GM12878 (cell line): Measurements from ENCODE around the gene EPHB2. TPM values are rescaled to one million over a fixed set of nuclear protein-coding genes. Genes with fewer than 3 reads are reported as not detected.
"Not testable (repeated sequence)": the region's sequence is repeated elsewhere in the genome, so short reads cannot be mapped to it uniquely, and the experiment has no call there.

Source experiments
- ATAC-seq: fragments of 200-7000 bp; cut with Tn5 transposase; 3 replicates; pipeline ENCODE4 v1.9.1; 2020; ENCODE audit warnings: mild to moderate bottlenecking, moderate library complexity
- BruUV-seq: library from RNA; stranded (reverse); fragments of 400-500 nt; replicated peaks from 2 replicates; lab custom pipeline; 2021; lab: Mats Ljungman, UMichigan
- CTCF ChIA-PET: fragments of 300-600 bp; sonication (Branson Sonifier 250); formaldehyde crosslinking; extraction: SDS; loops from one replicate; lab custom pipeline; 2021; ENCODE audit warnings: inconsistent platforms; lab: Yijun Ruan, JAX
- POLR2A ChIA-PET: fragments of 350-600 bp; formaldehyde crosslinking; extraction: SDS; loops from one replicate; lab custom pipeline; 2021; ENCODE audit warnings: inconsistent platforms; lab: Charles Lee
- RAD21 ChIA-PET: fragments of 300-600 bp; sonication (Branson Sonifier 250); formaldehyde crosslinking; loops from one replicate; lab custom pipeline; 2023; ENCODE audit warnings: antibody characterized with exemption; ENCODE audit not compliant: unreplicated experiment; lab: Charles Lee
- SMC1A ChIA-PET: fragments of 300-600 bp; sonication (Branson Sonifier 250); formaldehyde crosslinking; loops from one replicate; lab custom pipeline; 2023; ENCODE audit not compliant: unreplicated experiment, uncharacterized antibody; lab: Charles Lee
- DNase-seq: peaks from one replicate; pipeline ENCODE4 v3.0.0-alpha.2; 2011; ENCODE audit warnings: low read depth, low spot score
- FAIRE-seq: peaks from 3 replicates; lab custom pipeline; 2011; peaks lifted over from hg19 to GRCh38; lab: Jason Lieb, UNC
- H2AFZ ChIP-seq: 2 replicates; pipeline ENCODE4 v1.6.0; 2011; ENCODE audit warnings: low read depth, low read length, control low read depth; ENCODE audit not compliant: control insufficient read depth
- H3K27ac ChIP-seq: 2 replicates; pipeline ENCODE4 v1.5.1; 2011; ENCODE audit warnings: control low read depth; ENCODE audit not compliant: control insufficient read depth, insufficient read depth
- H3K27me3 ChIP-seq, 2 experiments: replicated peaks in 1 of 2; 2 replicates each; pipeline versions ENCODE4 v1.6.0 to v1.6.1; 2011; ENCODE audit warnings: low read length in 1 of 2; ENCODE audit not compliant: control insufficient read depth in 2 of 2, insufficient read depth in 2 of 2
- H3K36me3 ChIP-seq, 2 experiments: 2 replicates each; pipeline ENCODE4 v1.5.1; 2011; ENCODE audit warnings: low read length in 1 of 2; ENCODE audit not compliant: control insufficient read depth in 2 of 2, insufficient read depth in 2 of 2
- H3K4me1 ChIP-seq: 2 replicates; pipeline ENCODE4 v1.6.1; 2011; ENCODE audit warnings: mild to moderate bottlenecking, low read length, moderate library complexity, mixed read lengths; ENCODE audit not compliant: control insufficient read depth, insufficient read depth
- H3K4me2 ChIP-seq: 2 replicates; pipeline ENCODE4 v1.6.0; 2011; ENCODE audit warnings: control low read depth; ENCODE audit not compliant: control insufficient read depth, insufficient read depth
- H3K4me3 ChIP-seq: fragments of 200-600 bp; sonication (generic); 2 replicates; pipeline ENCODE4 v1.5.1; 2016
- H3K79me2 ChIP-seq: 2 replicates; pipeline ENCODE4 v1.6.0; 2011; ENCODE audit warnings: low read length; ENCODE audit not compliant: control insufficient read depth, insufficient read depth
- H3K9ac ChIP-seq: 2 replicates; pipeline ENCODE4 v1.8.0; 2011; ENCODE audit warnings: low read length, control low read depth, mixed read lengths; ENCODE audit not compliant: control insufficient read depth, insufficient read depth
- H3K9me3 ChIP-seq: replicated peaks from 3 replicates; pipeline ENCODE4 v1.5.1; 2011; ENCODE audit warnings: mild to moderate bottlenecking, low read length; ENCODE audit not compliant: control insufficient read depth, insufficient read depth
- H4K20me1 ChIP-seq: 2 replicates; pipeline ENCODE4 v1.6.0; 2011; ENCODE audit not compliant: control insufficient read depth, insufficient read depth
- EGR1 ChIP-seq, 2 experiments: IDR thresholded peaks; 1 replicate in 1 of 2; 2 replicates in 1 of 2; pipeline ENCODE4 v1.6.1; 2011 to 2012; ENCODE audit warnings: low read depth in 2 of 2, low read length in 2 of 2, borderline replicate concordance in 1 of 2, mild to moderate bottlenecking in 1 of 2, moderate library complexity in 1 of 2
- NR2C2 ChIP-seq: IDR thresholded peaks from 2 replicates; pipeline ENCODE4 v1.6.1; 2011; ENCODE audit warnings: borderline replicate concordance, low read depth; ENCODE audit not compliant: control insufficient read depth, insufficient read length
- WGBS: methylation state at CpG from one replicate; pipeline ENCODE4 v1.1.6; 2016; ENCODE audit warnings: low lambda C conversion rate; ENCODE audit not compliant: insufficient replicate concordance, insufficient coverage; ENCODE audit errors: missing lambda C conversion rate; 5-methylcytosine and 5-hydroxymethylcytosine counted together
- in situ Hi-C: fragments of 300-500 bp; cut with MboI; formaldehyde crosslinking; loops from 9 replicates; pipeline ENCODE4 v1.14.3; 2018; ENCODE audit warnings: mixed read lengths
- intact Hi-C: fragments of 100-400 bp; cut with micrococcal nuclease; formaldehyde crosslinking; loops from one replicate; pipeline ENCODE4 v1.14.2; 2022; ENCODE audit not compliant: unreplicated experiment
- polyA plus RNA-seq, 11 experiments: library from polyadenylated mRNA; depleted of rRNA in 4 of 11; unstranded in 6 of 11; stranded (reverse) in 5 of 11; fragments of >200 nt; fragmentation: Nextera tagmentation in 4 of 11; fragmentation: Illumina TruSeq in 1 of 11; extraction: Ambion mirVana in 4 of 11; extraction: Trizol in 1 of 11; gene quantifications; 1 replicate in 1 of 11; 2 replicates in 10 of 11; pipeline versions ENCODE4 v1.2.1 to v1.2.3, GENCODE V29; 2011 to 2016; ENCODE audit warnings: inconsistent platforms in 2 of 11, missing spikeins in 2 of 11, low read depth in 1 of 11
- total RNA-seq, 4 experiments: library from RNA; depleted of rRNA in 3 of 4; stranded (reverse); fragments of >200 nt in 3 of 4; fragmentation: Illumina TruSeq in 1 of 4; extraction: Trizol in 1 of 4; gene quantifications; 2 replicates each; pipeline versions ENCODE4 v1.2.1 to v1.2.3, GENCODE V29; 2013 to 2021
- TF ChIP-seq, protein P1 (sequence below): fragments of 450-650 bp; IDR thresholded peaks from 2 replicates; pipeline ENCODE4 v1.6.1; 2016; ENCODE audit warnings: mild to moderate bottlenecking, moderate library complexity, borderline replicate concordance

EPHB2 gene
- total and polyA plus RNA-seq, 10 of the 15 experiments (the other 5 are each of a cell fraction or from before 2014, with no cell fraction given) = 0.13 to 3.3 (median 0.92) TPM

DNA sequence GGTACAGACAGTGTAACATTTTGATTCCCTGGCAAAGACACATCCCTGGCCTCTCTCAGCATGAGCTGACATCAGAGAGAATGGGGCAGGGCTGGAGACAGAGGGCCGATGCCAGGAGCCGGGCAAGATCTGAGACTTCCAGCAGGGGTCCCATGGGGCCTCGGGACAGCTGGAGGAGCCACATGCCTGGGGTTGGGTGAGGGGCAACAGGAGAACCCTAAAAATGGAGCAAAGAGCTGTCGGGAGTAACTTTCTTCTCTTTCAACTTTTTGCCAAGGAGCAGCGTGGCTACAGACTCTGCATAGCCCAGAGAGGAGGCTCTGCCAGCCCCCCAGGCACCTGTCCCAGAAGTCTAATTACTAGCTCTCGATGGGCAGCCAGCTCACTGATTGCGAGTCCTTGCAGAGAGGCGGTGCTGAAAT lies 131.2 kb downstream of the EPHB2 start:
- POLR2A ChIA-PET = no interaction called here
- H2AFZ ChIP-seq = no peak overlapping the region
- no peak overlapping the region for H3K9ac ChIP-seq
- WGBS = 17% methylated on average over 8 of the region's 8 CpGs
- TF ChIP-seq, protein P1, sequence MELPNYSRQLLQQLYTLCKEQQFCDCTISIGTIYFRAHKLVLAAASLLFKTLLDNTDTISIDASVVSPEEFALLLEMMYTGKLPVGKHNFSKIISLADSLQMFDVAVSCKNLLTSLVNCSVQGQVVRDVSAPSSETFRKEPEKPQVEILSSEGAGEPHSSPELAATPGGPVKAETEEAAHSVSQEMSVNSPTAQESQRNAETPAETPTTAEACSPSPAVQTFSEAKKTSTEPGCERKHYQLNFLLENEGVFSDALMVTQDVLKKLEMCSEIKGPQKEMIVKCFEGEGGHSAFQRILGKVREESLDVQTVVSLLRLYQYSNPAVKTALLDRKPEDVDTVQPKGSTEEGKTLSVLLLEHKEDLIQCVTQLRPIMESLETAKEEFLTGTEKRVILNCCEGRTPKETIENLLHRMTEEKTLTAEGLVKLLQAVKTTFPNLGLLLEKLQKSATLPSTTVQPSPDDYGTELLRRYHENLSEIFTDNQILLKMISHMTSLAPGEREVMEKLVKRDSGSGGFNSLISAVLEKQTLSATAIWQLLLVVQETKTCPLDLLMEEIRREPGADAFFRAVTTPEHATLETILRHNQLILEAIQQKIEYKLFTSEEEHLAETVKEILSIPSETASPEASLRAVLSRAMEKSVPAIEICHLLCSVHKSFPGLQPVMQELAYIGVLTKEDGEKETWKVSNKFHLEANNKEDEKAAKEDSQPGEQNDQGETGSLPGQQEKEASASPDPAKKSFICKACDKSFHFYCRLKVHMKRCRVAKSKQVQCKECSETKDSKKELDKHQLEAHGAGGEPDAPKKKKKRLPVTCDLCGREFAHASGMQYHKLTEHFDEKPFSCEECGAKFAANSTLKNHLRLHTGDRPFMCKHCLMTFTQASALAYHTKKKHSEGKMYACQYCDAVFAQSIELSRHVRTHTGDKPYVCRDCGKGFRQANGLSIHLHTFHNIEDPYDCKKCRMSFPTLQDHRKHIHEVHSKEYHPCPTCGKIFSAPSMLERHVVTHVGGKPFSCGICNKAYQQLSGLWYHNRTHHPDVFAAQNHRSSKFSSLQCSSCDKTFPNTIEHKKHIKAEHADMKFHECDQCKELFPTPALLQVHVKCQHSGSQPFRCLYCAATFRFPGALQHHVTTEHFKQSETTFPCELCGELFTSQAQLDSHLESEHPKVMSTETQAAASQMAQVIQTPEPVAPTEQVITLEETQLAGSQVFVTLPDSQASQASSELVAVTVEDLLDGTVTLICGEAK = no peak
- no peak for TF ChIP-seq EGR1 (IDR thresholded peaks at IDR 0.05; ENCODE audit: borderline replicate concordance in 1 of 2, low read depth in 2 of 2, low read length in 2 of 2)
- no peak for TF ChIP-seq NR2C2
- TF ChIP-seq, all 136 proteins: peak for 0
- Histone ChIP-seq H3K27me3 (peaks cover 0 to 3% of the 10 kb centered on the region in 2 experiments; a peak in 2 of 4 replicates), H3K4me1 (peaks cover 5% of the 10 kb centered on the region), H3K9me3 (no peaks in the 10 kb centered on the region), H3K36me3 (no peaks in the 10 kb centered on the region), H3K27ac (no peak overlapping the region), H3K4me2 (no peak overlapping the region), H3K4me3 (no peak overlapping the region), H3K79me2 (no peaks in the 10 kb centered on the region), H4K20me1 (no peaks in the 10 kb centered on the region)
- FAIRE-seq (no peak), ATAC-seq (no peak), DNase-seq (no peak)
- intact Hi-C loops (no loop called here), in situ Hi-C loops (no loop called here)
- ChIA-PET RAD21 (no interaction called here), SMC1A (no interaction called here), CTCF (no interaction called here)
- BruUV-seq = no TSS peak

- H4K20me1 ChIP-seq, H3K9ac ChIP-seq, POLR2A ChIA-PET, H3K27me3 ChIP-seq, H3K9me3 ChIP-seq, DNase-seq, H3K4me1 ChIP-seq, SMC1A ChIA-PET, H3K79me2 ChIP-seq, H3K4me2 ChIP-seq, H3K36me3 ChIP-seq, ATAC-seq, RAD21 ChIA-PET, BruUV-seq, H3K4me3 ChIP-seq, intact Hi-C loops, H2AFZ ChIP-seq, in situ Hi-C loops, H3K27ac ChIP-seq, FAIRE-seq: not testable (repeated sequence)
- 31% methylated on average over 11 of the region's 11 CpGs for WGBS
- CTCF ChIA-PET = interaction anchor here (1.4 kb wide), 1 partner anchor 18 kb away, joined by 5 read pairs; no protein-coding TSS in a partner anchor
These were observed 133.0 kb downstream of the EPHB2 start for GRCh38 chr1:22843441-22844183.
